HEK293T (cell line): ENCODE data around the gene ACRV1.

Source experiments
- ARNT ChIP-seq: fragments of 450-650 bp; IDR thresholded peaks from 2 replicates; pipeline ENCODE4 v1.6.1; 2017; ENCODE audit warnings: mild to moderate bottlenecking
- BHLHE40 ChIP-seq: fragments of 450-650 bp; IDR thresholded peaks from 2 replicates; pipeline ENCODE4 v1.6.1; 2016; ENCODE audit warnings: mild to moderate bottlenecking, moderate library complexity, borderline replicate concordance
- CTBP1 ChIP-seq: fragments of 450-650 bp; IDR thresholded peaks from 2 replicates; pipeline ENCODE4 v1.6.1; 2016; ENCODE audit warnings: borderline replicate concordance
- ELF4 ChIP-seq: fragments of 450-650 bp; IDR thresholded peaks from 2 replicates; pipeline ENCODE4 v1.6.1; 2017; ENCODE audit warnings: antibody characterized with exemption
- FOXA1 ChIP-seq: fragments of 450-650 bp; IDR thresholded peaks from 2 replicates; pipeline ENCODE4 v1.6.1; 2016; ENCODE audit warnings: mild to moderate bottlenecking
- FOXK2 ChIP-seq: fragments of 450-650 bp; IDR thresholded peaks from 2 replicates; pipeline ENCODE4 v1.6.1; 2016; ENCODE audit warnings: mild to moderate bottlenecking
- FOXM1 ChIP-seq: fragments of 450-650 bp; IDR thresholded peaks from 2 replicates; pipeline ENCODE4 v1.6.1; 2017; ENCODE audit warnings: mild to moderate bottlenecking, borderline replicate concordance
- L3MBTL2 ChIP-seq: fragments of 450-650 bp; conservative IDR thresholded peaks from 2 replicates; pipeline ENCODE4 v1.6.1; 2016; ENCODE audit warnings: mild to moderate bottlenecking
- LEF1 ChIP-seq: fragments of 450-650 bp; IDR thresholded peaks from 2 replicates; pipeline ENCODE4 v1.6.1; 2017; ENCODE audit warnings: mild to moderate bottlenecking, borderline replicate concordance
- NFRKB ChIP-seq: fragments of 450-650 bp; IDR thresholded peaks from 2 replicates; pipeline ENCODE4 v1.6.1; 2016; ENCODE audit warnings: mild to moderate bottlenecking, moderate library complexity
- PKNOX1 ChIP-seq: fragments of 450-650 bp; IDR thresholded peaks from 2 replicates; pipeline ENCODE4 v1.6.1; 2016
- SP1 ChIP-seq: fragments of 450-650 bp; IDR thresholded peaks from 2 replicates; pipeline ENCODE4 v1.6.1; 2017
- SUZ12 ChIP-seq: fragments of 450-650 bp; IDR thresholded peaks from 2 replicates; pipeline ENCODE4 v1.6.1; 2016; ENCODE audit warnings: mild to moderate bottlenecking
- TARDBP ChIP-seq: fragments of 450-650 bp; IDR thresholded peaks from 2 replicates; pipeline ENCODE4 v1.6.1; 2016

- TF ChIP-seq LEF1 = no peak
- no peak for TF ChIP-seq FOXM1
- no peak for TF ChIP-seq NFRKB
- no peak for TF ChIP-seq TARDBP
- TF ChIP-seq FOXK2 = no peak
- TF ChIP-seq ELF4 = no peak
- TF ChIP-seq CTBP1 = no peak
- TF ChIP-seq SUZ12 = no peak
- no peak for TF ChIP-seq SP1
- no peak for TF ChIP-seq FOXA1
- TF ChIP-seq PKNOX1 = no peak
- TF ChIP-seq L3MBTL2 = no peak
- no peak for TF ChIP-seq ARNT
- no peak for TF ChIP-seq BHLHE40
Observed at GRCh38 chr11:125679837-125680236, 810 bp downstream of the ACRV1 start.
